SK-N-SH (cell line): Measurements from ENCODE around the gene FBXO44. TPM values are rescaled to one million over a fixed set of nuclear protein-coding genes. Genes with fewer than 3 reads are reported as not detected.

Source experiments
- CTCF ChIA-PET: fragments of 300-600, 350-600 bp; formaldehyde crosslinking; extraction: SDS; loops from one replicate; lab custom pipeline; 2021; lab: Yijun Ruan, JAX
- POLR2A ChIA-PET: fragments of 350-600 bp; sonication (Branson Sonifier 250); formaldehyde crosslinking; extraction: SDS; loops from one replicate; lab custom pipeline; 2020; ENCODE audit warnings: antibody characterized with exemption, inconsistent platforms; lab: Yijun Ruan, JAX
- DNase-seq: peaks from one replicate; pipeline ENCODE4 v3.0.0; 2012
- H2AFZ ChIP-seq: fragments of 200-600 bp; sonication (generic); 2 replicates; pipeline ENCODE4 v1.8.1; 2016; ENCODE audit warnings: antibody characterized with exemption, mild to moderate bottlenecking, low read depth
- H3F3A ChIP-seq: fragments of 200-600 bp; sonication (generic); replicated peaks from 2 replicates; pipeline ENCODE3; 2016; ENCODE audit warnings: antibody characterized with exemption, mild to moderate bottlenecking; ENCODE audit not compliant: insufficient read depth
- H3K27ac ChIP-seq, 2 experiments: fragments of 200-500 bp in 1 of 2; fragments of 200-600 bp in 1 of 2; sonication (Bioruptor generic) in 1 of 2; sonication (generic), shearing (Covaris generic) in 1 of 2; 2 replicates each; pipeline versions ENCODE4 v1.5.1 to v1.6.1; 2014 to 2016; ENCODE audit warnings: low read depth in 2 of 2, inconsistent platforms in 1 of 2, low read length in 1 of 2, mild to moderate bottlenecking in 1 of 2, mixed read lengths in 1 of 2
- H3K27me3 ChIP-seq: fragments of 200-600 bp; sonication (generic), shearing (Covaris generic); 2 replicates; pipeline ENCODE4 v1.6.1; 2016; ENCODE audit warnings: mixed run types; ENCODE audit not compliant: insufficient read depth
- H3K36me3 ChIP-seq, 2 experiments: fragments of 200-500 bp in 1 of 2; fragments of 200-600 bp in 1 of 2; sonication (Bioruptor generic) in 1 of 2; sonication (generic) in 1 of 2; replicated peaks in 1 of 2; 2 replicates each; pipeline versions ENCODE3 to v1.5.1; 2014 to 2016; ENCODE audit warnings: low read length in 1 of 2, mild to moderate bottlenecking in 1 of 2; ENCODE audit not compliant: insufficient read depth in 2 of 2, control insufficient read depth in 1 of 2
- H3K4me1 ChIP-seq, 2 experiments: fragments of 200-500 bp in 1 of 2; fragments of 200-600 bp in 1 of 2; sonication (Bioruptor generic) in 1 of 2; sonication (generic), shearing (Covaris generic) in 1 of 2; 2 replicates each; pipeline versions ENCODE4 v1.5.1 to v1.6.1; 2014 to 2016; ENCODE audit warnings: low read depth in 1 of 2, low read length in 1 of 2, mixed run types in 1 of 2; ENCODE audit not compliant: insufficient read depth in 2 of 2, control insufficient read depth in 1 of 2
- H3K4me2 ChIP-seq: fragments of 200-600 bp; sonication (generic), shearing (Covaris generic); 2 replicates; pipeline ENCODE4 v1.6.1; 2017; ENCODE audit warnings: mixed run types
- H3K4me3 ChIP-seq, 2 experiments: fragments of 200-500 bp in 1 of 2; fragments of 200-600 bp in 1 of 2; sonication (Bioruptor generic) in 1 of 2; sonication (generic), shearing (Covaris generic) in 1 of 2; 2 replicates each; pipeline versions ENCODE4 v1.5.1 to v1.8.1; 2014 to 2016; ENCODE audit warnings: low read depth in 2 of 2, inconsistent platforms in 1 of 2, low read length in 1 of 2, mild to moderate bottlenecking in 1 of 2, mixed read lengths in 1 of 2, moderate library complexity in 1 of 2
- H3K79me2 ChIP-seq: fragments of 200-600 bp; sonication (generic); 2 replicates; pipeline ENCODE4 v1.8.1; 2017; ENCODE audit warnings: mild to moderate bottlenecking; ENCODE audit not compliant: insufficient read depth
- H3K9ac ChIP-seq: fragments of 200-600 bp; sonication (generic); 2 replicates; pipeline ENCODE4 v1.6.1; 2017; ENCODE audit warnings: mixed run types
- H3K9me2 ChIP-seq: fragments of 200-600 bp; sonication (generic); 2 replicates; pipeline ENCODE4 v1.6.1; 2017; ENCODE audit warnings: mixed run types
- H3K9me3 ChIP-seq: fragments of 200-600 bp; sonication (generic); 2 replicates; pipeline ENCODE4 v1.6.1; 2017; ENCODE audit warnings: mixed run types, mild to moderate bottlenecking, moderate library complexity
- H4K20me1 ChIP-seq: fragments of 200-600 bp; sonication (generic); 2 replicates; pipeline ENCODE4 v1.6.1; 2017; ENCODE audit warnings: mild to moderate bottlenecking, mixed run types; ENCODE audit not compliant: insufficient read depth
- CHD2 ChIP-seq: fragments of 150-350 bp; IDR thresholded peaks from 2 replicates; pipeline ENCODE4 v1.6.1; 2018; ENCODE audit warnings: low read length; ENCODE audit not compliant: partially characterized antibody
- EZH2phosphoT487 ChIP-seq: fragments of 200-600 bp; sonication (generic); IDR thresholded peaks from 2 replicates; pipeline ENCODE4 v1.6.1; 2017; ENCODE audit warnings: low read depth, mixed run types, mild to moderate bottlenecking, antibody characterized with exemption, moderate library complexity, borderline replicate concordance
- GATA2 ChIP-seq: sonication (generic); formaldehyde crosslinking; IDR thresholded peaks from 2 replicates; pipeline ENCODE4 v1.5.0; 2020; ENCODE audit warnings: mild to moderate bottlenecking, missing genetic modification reagents
- MXI1 ChIP-seq: IDR thresholded peaks from 2 replicates; pipeline ENCODE4 v1.6.1; 2012; ENCODE audit warnings: mild to moderate bottlenecking, low read depth, low read length, improper control_type of control experiment
- NFIC ChIP-seq: IDR thresholded peaks from 2 replicates; pipeline ENCODE4 v1.4.0; 2012; ENCODE audit warnings: borderline replicate concordance
- POLR2AphosphoS5 ChIP-seq: IDR thresholded peaks from 2 replicates; pipeline ENCODE4 v1.6.1; 2012; ENCODE audit warnings: low read depth, low read length
- RAD21 ChIP-seq: IDR thresholded peaks from 2 replicates; pipeline ENCODE4 v1.6.1; 2012; ENCODE audit warnings: mild to moderate bottlenecking, low read length
- RCOR1 ChIP-seq: fragments of 150-350 bp; IDR thresholded peaks from 2 replicates; pipeline ENCODE4 v1.6.1; 2017; ENCODE audit warnings: antibody characterized with exemption, low read length
- SIN3A ChIP-seq: IDR thresholded peaks from 2 replicates; pipeline ENCODE4 v1.6.1; 2012; ENCODE audit warnings: low read depth, mild to moderate bottlenecking, low read length, moderate library complexity, borderline replicate concordance
- SMC3 ChIP-seq: IDR thresholded peaks from 2 replicates; pipeline ENCODE4 v1.6.1; 2012; ENCODE audit warnings: low read depth, low read length, improper control_type of control experiment
- YY1 ChIP-seq: IDR thresholded peaks from 2 replicates; pipeline ENCODE4 v1.4.0; 2012; ENCODE audit warnings: low read depth, mild to moderate bottlenecking
- WGBS: methylation state at CpG from one replicate; pipeline ENCODE4 v1.1.6; 2017; ENCODE audit warnings: low lambda C conversion rate; 5-methylcytosine and 5-hydroxymethylcytosine counted together
- polyA plus RNA-seq, 3 experiments: library from polyadenylated mRNA; depleted of rRNA; stranded (reverse); fragments of >200 nt; gene quantifications; 2 replicates each; pipeline ENCODE4 v1.2.3, GENCODE V29; 2012
- TF ChIP-seq, protein P1 (sequence below): IDR thresholded peaks from 2 replicates; pipeline ENCODE4 v1.6.1; 2012; ENCODE audit warnings: mild to moderate bottlenecking, low read depth, low read length, moderate library complexity
- TF ChIP-seq, protein P2 (sequence below): fragments of 200-600 bp; sonication (generic); IDR thresholded peaks from 2 replicates; pipeline ENCODE4 v1.6.1; 2017; ENCODE audit warnings: antibody characterized with exemption, mild to moderate bottlenecking, moderate library complexity
- TF ChIP-seq, protein P3 (sequence below): fragments of 150-350 bp; IDR thresholded peaks from 2 replicates; pipeline ENCODE4 v1.6.1; 2016; ENCODE audit warnings: mild to moderate bottlenecking, low read depth, low read length
- TF ChIP-seq, protein P4 (sequence below): IDR thresholded peaks from 2 replicates; pipeline ENCODE4; 2012
- TF ChIP-seq, protein P5 (sequence below): IDR thresholded peaks from 2 replicates; pipeline ENCODE4 v1.4.0; 2012; ENCODE audit warnings: low read depth, borderline replicate concordance

The FBXO44 gene
- polyA plus RNA-seq, 1 of the 3 experiments (the other 2 are of a cell fraction), result 42.8 TPM

DNA sequence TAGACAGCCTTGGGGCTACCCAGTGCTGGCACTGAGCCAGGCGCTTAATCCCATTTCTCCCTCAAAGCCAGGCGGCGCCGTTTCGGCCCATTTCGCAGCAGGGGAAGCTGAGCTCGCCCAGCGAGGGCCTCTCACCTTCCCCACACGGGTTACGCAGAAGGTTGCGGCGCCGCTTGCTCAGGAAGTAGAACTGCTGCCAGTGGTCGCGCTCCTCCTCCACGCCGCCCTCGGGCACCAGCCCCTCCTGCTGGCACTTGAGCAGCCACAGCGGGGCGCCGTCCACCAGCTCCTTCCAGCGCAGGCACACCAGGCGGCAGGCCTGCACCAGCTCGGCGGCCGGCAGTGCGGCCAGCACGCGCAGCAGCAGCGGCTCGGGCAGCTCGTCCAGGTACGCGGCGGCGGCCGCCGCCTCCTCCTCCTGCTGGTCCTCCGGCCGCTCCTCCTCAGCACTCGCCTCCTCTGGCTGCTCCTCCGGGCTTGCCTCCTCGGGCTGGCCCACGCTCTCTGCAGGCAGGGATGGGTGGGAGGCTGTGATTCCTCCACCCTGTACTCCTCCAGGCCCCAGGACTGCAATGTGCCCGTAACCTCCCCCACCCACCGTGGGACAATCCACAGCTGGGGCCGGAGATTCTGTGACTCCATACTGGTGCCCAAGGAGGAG is 4.2 kb upstream of the FBXO44 start:
- H3K79me2 ChIP-seq, result peaks cover 3% of the 10 kb centered on the region; the same call in 1 of the 2 replicates
- peak; percentile 93 for DNase-seq
- H3F3A ChIP-seq, result no peaks in the 10 kb centered on the region
- H4K20me1 ChIP-seq, result no peaks in the 10 kb centered on the region
- TF ChIP-seq SMC3, result peak; percentile 86
- peak; percentile 81 for TF ChIP-seq RAD21
- TF ChIP-seq, protein P1, sequence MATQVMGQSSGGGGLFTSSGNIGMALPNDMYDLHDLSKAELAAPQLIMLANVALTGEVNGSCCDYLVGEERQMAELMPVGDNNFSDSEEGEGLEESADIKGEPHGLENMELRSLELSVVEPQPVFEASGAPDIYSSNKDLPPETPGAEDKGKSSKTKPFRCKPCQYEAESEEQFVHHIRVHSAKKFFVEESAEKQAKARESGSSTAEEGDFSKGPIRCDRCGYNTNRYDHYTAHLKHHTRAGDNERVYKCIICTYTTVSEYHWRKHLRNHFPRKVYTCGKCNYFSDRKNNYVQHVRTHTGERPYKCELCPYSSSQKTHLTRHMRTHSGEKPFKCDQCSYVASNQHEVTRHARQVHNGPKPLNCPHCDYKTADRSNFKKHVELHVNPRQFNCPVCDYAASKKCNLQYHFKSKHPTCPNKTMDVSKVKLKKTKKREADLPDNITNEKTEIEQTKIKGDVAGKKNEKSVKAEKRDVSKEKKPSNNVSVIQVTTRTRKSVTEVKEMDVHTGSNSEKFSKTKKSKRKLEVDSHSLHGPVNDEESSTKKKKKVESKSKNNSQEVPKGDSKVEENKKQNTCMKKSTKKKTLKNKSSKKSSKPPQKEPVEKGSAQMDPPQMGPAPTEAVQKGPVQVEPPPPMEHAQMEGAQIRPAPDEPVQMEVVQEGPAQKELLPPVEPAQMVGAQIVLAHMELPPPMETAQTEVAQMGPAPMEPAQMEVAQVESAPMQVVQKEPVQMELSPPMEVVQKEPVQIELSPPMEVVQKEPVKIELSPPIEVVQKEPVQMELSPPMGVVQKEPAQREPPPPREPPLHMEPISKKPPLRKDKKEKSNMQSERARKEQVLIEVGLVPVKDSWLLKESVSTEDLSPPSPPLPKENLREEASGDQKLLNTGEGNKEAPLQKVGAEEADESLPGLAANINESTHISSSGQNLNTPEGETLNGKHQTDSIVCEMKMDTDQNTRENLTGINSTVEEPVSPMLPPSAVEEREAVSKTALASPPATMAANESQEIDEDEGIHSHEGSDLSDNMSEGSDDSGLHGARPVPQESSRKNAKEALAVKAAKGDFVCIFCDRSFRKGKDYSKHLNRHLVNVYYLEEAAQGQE, result no peak
- no peak for TF ChIP-seq POLR2AphosphoS5
- TF ChIP-seq, protein P2, sequence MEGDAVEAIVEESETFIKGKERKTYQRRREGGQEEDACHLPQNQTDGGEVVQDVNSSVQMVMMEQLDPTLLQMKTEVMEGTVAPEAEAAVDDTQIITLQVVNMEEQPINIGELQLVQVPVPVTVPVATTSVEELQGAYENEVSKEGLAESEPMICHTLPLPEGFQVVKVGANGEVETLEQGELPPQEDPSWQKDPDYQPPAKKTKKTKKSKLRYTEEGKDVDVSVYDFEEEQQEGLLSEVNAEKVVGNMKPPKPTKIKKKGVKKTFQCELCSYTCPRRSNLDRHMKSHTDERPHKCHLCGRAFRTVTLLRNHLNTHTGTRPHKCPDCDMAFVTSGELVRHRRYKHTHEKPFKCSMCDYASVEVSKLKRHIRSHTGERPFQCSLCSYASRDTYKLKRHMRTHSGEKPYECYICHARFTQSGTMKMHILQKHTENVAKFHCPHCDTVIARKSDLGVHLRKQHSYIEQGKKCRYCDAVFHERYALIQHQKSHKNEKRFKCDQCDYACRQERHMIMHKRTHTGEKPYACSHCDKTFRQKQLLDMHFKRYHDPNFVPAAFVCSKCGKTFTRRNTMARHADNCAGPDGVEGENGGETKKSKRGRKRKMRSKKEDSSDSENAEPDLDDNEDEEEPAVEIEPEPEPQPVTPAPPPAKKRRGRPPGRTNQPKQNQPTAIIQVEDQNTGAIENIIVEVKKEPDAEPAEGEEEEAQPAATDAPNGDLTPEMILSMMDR, result peak; percentile 63
- peak; percentile 23 for TF ChIP-seq CHD2
- TF ChIP-seq YY1, result no peak
- TF ChIP-seq NFIC, result peak; percentile 73
- no peak for TF ChIP-seq GATA2 (CRISPR knock-in tag)
- TF ChIP-seq, protein P3, sequence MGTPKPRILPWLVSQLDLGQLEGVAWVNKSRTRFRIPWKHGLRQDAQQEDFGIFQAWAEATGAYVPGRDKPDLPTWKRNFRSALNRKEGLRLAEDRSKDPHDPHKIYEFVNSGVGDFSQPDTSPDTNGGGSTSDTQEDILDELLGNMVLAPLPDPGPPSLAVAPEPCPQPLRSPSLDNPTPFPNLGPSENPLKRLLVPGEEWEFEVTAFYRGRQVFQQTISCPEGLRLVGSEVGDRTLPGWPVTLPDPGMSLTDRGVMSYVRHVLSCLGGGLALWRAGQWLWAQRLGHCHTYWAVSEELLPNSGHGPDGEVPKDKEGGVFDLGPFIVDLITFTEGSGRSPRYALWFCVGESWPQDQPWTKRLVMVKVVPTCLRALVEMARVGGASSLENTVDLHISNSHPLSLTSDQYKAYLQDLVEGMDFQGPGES, result no peak
- TF ChIP-seq MXI1, result peak; percentile 59; the same call in 1 of the 2 replicates
- TF ChIP-seq, protein P4, sequence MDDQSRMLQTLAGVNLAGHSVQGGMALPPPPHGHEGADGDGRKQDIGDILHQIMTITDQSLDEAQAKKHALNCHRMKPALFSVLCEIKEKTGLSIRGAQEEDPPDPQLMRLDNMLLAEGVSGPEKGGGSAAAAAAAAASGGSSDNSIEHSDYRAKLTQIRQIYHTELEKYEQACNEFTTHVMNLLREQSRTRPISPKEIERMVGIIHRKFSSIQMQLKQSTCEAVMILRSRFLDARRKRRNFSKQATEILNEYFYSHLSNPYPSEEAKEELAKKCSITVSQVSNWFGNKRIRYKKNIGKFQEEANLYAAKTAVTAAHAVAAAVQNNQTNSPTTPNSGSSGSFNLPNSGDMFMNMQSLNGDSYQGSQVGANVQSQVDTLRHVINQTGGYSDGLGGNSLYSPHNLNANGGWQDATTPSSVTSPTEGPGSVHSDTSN, result no peak
- TF ChIP-seq RCOR1, result no peak
- TF ChIP-seq EZH2phosphoT487, result no peak
- TF ChIP-seq, protein P5, sequence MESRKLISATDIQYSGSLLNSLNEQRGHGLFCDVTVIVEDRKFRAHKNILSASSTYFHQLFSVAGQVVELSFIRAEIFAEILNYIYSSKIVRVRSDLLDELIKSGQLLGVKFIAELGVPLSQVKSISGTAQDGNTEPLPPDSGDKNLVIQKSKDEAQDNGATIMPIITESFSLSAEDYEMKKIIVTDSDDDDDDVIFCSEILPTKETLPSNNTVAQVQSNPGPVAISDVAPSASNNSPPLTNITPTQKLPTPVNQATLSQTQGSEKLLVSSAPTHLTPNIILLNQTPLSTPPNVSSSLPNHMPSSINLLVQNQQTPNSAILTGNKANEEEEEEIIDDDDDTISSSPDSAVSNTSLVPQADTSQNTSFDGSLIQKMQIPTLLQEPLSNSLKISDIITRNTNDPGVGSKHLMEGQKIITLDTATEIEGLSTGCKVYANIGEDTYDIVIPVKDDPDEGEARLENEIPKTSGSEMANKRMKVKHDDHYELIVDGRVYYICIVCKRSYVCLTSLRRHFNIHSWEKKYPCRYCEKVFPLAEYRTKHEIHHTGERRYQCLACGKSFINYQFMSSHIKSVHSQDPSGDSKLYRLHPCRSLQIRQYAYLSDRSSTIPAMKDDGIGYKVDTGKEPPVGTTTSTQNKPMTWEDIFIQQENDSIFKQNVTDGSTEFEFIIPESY, result no peak
- peak; percentile 35; the same call in 1 of the 2 replicates for TF ChIP-seq SIN3A
- H3K4me2 ChIP-seq, result no peak overlapping the region
- H3K9ac ChIP-seq, result no peak overlapping the region
- ChIA-PET CTCF (interaction anchor here (0.6 to 9.9 kb wide), 59 partner anchors 8 to 613 kb away, joined by 3 to 205 read pairs (median 4); partner anchors contain the start of genes AGTRAP, CLCN6, DISP3 and FBXO6), POLR2A (interaction anchor here (0.6 to 1.1 kb wide), 3 partner anchors 35 to 258 kb away, joined by 3 to 5 read pairs (median 3); no protein-coding TSS in a partner anchor)
- peaks cover 0 to 23% of the 10 kb centered on the region in 2 experiments; a peak in 1 of 4 replicates for H3K4me1 ChIP-seq
- no peaks in the 10 kb centered on the region for H3K36me3 ChIP-seq
- H3K27ac ChIP-seq, result no peak overlapping the region
- H3K27me3 ChIP-seq, result no peaks in the 10 kb centered on the region
- no peaks in the 10 kb centered on the region for H3K9me2 ChIP-seq
- no peaks in the 10 kb centered on the region for H3K9me3 ChIP-seq
- H3K4me3 ChIP-seq, result peak overlapping the region in 1 of 2 experiments; percentile 24; a peak in 2 of 4 replicates
- 18% methylated on average over 16 of the region's 47 CpGs for WGBS
- H2AFZ ChIP-seq, result no peak overlapping the region
